AG09319 (cell line): ENCODE data around the gene MTRR.

Source experiments
- DNase-seq: peaks from one replicate; pipeline ENCODE4 v3.0.0-alpha.2; 2010; ENCODE audit warnings: low read depth; ENCODE audit errors: extremely low read depth
- TF ChIP-seq, protein P1 (sequence below): IDR thresholded peaks from 2 replicates; pipeline ENCODE4 v1.5.1; 2011; ENCODE audit warnings: low read depth, mild to moderate bottlenecking, inconsistent platforms, low read length, moderate library complexity

Gene MTRR

GRCh38 chr5:7868773-7869473 is at the start of gene MTRR, which contains the start of gene FASTKD3:
Gene MTRR, plus strand, starts transcription at chr5:7869148. Its CDS starts 1,647 bp downstream, at chr5:7870795.
Gene FASTKD3, minus strand, starts transcription at chr5:7869031. Its CDS starts 948 bp downstream, at chr5:7868083.
- TF ChIP-seq, protein P1, sequence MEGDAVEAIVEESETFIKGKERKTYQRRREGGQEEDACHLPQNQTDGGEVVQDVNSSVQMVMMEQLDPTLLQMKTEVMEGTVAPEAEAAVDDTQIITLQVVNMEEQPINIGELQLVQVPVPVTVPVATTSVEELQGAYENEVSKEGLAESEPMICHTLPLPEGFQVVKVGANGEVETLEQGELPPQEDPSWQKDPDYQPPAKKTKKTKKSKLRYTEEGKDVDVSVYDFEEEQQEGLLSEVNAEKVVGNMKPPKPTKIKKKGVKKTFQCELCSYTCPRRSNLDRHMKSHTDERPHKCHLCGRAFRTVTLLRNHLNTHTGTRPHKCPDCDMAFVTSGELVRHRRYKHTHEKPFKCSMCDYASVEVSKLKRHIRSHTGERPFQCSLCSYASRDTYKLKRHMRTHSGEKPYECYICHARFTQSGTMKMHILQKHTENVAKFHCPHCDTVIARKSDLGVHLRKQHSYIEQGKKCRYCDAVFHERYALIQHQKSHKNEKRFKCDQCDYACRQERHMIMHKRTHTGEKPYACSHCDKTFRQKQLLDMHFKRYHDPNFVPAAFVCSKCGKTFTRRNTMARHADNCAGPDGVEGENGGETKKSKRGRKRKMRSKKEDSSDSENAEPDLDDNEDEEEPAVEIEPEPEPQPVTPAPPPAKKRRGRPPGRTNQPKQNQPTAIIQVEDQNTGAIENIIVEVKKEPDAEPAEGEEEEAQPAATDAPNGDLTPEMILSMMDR = no peak
- peak; percentile 58 for DNase-seq

- TF ChIP-seq, protein P1 = no peak
- DNase-seq = no peak
Observed at GRCh38 chr5:7822449-7822848, 46.5 kb upstream of the MTRR start.

- TF ChIP-seq, protein P1 = no peak
- DNase-seq = no peak
Observed at GRCh38 chr5:7823594-7823993, 45.4 kb upstream of the MTRR start.

DNA sequence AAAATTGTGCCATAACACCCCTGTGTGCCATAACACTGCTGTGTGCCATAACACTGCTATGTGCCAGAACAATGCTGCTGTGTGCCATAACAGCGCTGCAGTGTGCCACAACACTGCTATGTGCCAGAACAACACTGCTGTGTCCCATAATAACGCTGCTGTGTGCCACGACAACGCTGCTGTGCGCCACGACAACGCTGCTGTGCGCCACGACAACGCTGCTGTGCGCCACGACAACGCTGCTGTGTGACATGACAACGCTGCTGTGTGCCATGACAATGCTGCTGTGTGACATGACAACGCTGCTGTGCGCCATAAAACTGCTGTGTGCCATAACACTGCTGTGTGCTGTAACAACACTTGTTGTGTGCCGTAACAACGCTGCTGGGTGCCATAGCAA is 44.0 kb upstream of the MTRR start:
- TF ChIP-seq, protein P1 = no peak
- no peak for DNase-seq

GRCh38 chr5:7825630-7826029 is 43.3 kb upstream of the MTRR start:
- TF ChIP-seq, protein P1 = no peak
- DNase-seq = no peak

DNA sequence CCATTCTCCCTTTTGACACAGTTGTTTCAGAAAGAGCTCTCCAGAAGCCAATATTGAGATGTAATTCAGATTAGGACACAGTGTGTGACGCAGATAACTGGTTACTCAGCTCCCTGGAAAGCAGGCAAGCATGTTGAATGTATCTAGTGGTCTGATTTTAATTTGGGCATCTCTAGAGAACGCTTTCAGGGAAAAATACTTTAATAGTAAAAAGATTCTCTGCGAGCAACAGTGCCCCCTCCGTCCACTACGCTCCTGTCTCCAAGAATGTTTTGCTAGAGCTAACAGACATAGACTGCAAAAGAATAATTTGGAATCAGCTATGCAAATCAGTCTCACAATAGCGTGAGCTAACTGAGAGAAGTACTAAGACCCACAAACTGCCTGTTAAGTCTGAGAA is 41.3 kb upstream of the MTRR start:
- TF ChIP-seq, protein P1 = peak; percentile 36

DNA sequence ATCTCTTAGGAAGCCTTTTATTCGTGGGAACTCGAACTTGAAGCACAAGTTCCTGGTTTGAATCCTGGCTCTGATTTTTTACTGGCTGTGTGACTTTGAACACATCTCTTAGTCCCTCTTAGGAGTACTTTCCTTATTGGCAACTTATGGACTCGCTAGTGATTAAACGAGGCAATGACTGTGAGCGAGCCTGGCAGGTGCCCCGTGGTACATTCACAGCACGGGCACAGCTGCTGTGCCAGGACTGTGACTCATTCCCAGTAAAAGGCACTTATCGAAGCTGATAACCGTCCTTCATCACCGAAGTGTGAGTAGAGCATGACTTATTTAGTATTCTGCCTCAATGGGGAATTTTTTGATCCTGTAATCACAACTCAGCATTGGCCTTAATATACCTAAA is 40.7 kb upstream of the MTRR start:
- TF ChIP-seq, protein P1 = no peak
- no peak for DNase-seq

More for the DNA sequence above, 41.3 kb upstream of the MTRR start:
- DNase-seq = no peak
